NB4 (cell line): ENCODE results near the gene SHISAL1.

Source experiments
- DNase-seq: peaks from one replicate; pipeline ENCODE4 v3.0.0; 2010; ENCODE audit warnings: low read depth
- H3K4me3 ChIP-seq: one replicate; pipeline ENCODE4 v1.5.1; 2011; ENCODE audit warnings: mild to moderate bottlenecking, low read depth, low read length, moderate library complexity
- MYC ChIP-seq: IDR thresholded peaks from 2 replicates; pipeline ENCODE4 v1.6.1; 2011; ENCODE audit warnings: low read depth, low read length
- POLR2A ChIP-seq: IDR thresholded peaks from 2 replicates; pipeline ENCODE4 v1.6.1; 2011; ENCODE audit warnings: mild to moderate bottlenecking; ENCODE audit not compliant: insufficient read length; ENCODE audit errors: extremely low read depth
- TF ChIP-seq, protein P1 (sequence below): IDR thresholded peaks from 2 replicates; pipeline ENCODE4 v1.6.1; 2011; ENCODE audit warnings: low read depth, low read length
- TF ChIP-seq, protein P2 (sequence below): IDR thresholded peaks from one replicate; pipeline ENCODE4 v1.5.1; 2012; ENCODE audit warnings: low read depth, low read length

Gene SHISAL1

DNA sequence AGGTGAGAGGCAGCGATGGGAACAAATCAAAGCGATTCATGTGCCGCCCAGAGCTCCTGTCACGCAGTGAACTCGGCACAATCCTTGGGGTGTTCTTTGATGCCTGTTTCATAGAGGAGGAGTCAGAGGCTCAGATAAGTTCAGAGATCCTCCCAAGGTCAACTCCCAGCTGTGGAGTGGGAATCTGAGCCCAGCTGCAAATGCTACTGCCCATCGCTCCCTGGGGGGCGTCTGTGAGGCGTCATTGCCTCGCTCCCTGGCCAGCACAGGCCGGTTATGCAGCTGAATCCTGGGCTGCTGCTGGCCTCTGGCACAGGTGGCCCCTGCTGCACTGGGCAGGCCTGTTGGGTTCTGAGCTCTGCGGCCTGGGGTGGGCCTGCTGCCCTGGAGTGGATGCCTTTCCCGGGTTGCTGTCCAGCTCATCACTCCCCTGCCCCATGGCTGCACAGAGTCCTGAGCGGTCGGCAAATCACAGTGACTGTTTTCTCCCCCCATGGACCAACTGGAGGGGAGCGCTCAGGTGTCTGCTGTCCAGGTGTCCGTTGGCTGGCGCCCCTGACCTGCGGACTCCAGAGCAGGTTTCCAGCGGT, 36.3 kb upstream of the SHISAL1 start:
- DNase-seq: no peak
- H3K4me3 ChIP-seq: no peak overlapping the region
- TF ChIP-seq POLR2A (no peak), MYC (no peak)
- TF ChIP-seq, protein P1, sequence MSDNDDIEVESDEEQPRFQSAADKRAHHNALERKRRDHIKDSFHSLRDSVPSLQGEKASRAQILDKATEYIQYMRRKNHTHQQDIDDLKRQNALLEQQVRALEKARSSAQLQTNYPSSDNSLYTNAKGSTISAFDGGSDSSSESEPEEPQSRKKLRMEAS: no peak
- TF ChIP-seq, protein P2, sequence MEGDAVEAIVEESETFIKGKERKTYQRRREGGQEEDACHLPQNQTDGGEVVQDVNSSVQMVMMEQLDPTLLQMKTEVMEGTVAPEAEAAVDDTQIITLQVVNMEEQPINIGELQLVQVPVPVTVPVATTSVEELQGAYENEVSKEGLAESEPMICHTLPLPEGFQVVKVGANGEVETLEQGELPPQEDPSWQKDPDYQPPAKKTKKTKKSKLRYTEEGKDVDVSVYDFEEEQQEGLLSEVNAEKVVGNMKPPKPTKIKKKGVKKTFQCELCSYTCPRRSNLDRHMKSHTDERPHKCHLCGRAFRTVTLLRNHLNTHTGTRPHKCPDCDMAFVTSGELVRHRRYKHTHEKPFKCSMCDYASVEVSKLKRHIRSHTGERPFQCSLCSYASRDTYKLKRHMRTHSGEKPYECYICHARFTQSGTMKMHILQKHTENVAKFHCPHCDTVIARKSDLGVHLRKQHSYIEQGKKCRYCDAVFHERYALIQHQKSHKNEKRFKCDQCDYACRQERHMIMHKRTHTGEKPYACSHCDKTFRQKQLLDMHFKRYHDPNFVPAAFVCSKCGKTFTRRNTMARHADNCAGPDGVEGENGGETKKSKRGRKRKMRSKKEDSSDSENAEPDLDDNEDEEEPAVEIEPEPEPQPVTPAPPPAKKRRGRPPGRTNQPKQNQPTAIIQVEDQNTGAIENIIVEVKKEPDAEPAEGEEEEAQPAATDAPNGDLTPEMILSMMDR: no peak

DNA sequence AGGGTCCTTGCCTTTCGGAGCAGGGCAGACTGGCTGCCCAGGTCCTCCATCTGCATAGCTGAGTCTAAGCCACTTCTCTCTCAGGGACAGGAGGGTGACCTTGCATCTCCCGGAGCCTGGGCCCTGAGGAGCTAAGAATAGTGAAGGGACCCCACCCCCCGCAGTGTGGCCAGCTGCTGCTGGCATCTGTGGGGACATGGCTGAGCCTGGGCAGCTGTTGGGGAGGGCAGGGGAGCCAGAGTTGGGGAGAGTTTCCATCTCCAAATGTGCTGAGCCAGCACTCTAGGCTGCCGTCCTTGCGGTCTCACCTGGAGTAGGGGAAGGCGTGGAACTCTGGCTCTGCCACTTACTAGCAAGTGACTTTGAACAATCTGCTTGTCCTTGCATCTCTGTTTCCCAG, 34.8 kb upstream of the SHISAL1 start:
- no peak for DNase-seq
- H3K4me3 ChIP-seq: no peak overlapping the region
- TF ChIP-seq POLR2A (no peak), MYC (no peak)
- TF ChIP-seq, protein P2: no peak
- TF ChIP-seq, protein P1: no peak

DNA sequence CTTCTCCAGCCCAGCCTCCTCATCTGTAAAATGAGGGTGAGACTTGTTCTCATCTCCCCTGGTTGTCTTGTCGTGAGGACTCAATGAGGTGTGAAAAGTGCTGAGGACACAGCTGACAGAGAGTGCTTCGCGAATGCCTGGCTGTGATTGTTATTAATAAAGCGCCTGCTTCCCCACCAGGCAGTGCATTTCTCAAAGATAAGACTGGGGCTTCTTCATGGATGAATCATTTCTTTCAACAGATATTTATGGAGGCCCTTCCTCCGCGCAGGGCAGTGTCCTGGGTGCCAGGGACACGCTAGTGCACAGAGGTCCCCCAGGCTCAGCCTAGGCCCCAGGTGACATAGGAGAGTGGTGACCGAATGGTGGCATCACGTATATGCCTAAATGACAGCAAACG, 34.3 kb upstream of the SHISAL1 start:
- no peak overlapping the region for H3K4me3 ChIP-seq
- DNase-seq: no peak
- TF ChIP-seq POLR2A (no peak), MYC (no peak)
- TF ChIP-seq, protein P1: no peak
- TF ChIP-seq, protein P2: no peak

DNA sequence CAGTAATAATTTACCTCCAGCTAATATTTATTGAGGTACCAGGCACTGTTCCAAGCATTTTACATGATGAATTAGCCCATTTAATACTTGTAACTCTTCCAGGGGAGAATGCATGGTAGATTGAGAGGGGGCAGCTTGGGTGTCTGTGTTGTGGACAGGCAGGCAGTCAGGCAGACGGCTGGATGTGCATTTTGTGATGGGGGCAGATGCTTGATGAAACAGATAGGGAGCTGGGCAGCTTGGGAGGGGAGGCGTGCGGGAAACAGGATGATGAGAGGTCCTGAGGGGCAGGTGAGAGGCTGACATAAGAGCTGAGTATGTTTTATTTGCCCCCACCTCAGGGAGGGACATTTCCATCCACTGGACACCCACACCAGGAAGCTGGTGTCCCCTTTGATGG, 33.1 kb upstream of the SHISAL1 start:
- TF ChIP-seq MYC (no peak), POLR2A (no peak)
- TF ChIP-seq, protein P1: no peak
- TF ChIP-seq, protein P2: no peak
- no peak overlapping the region for H3K4me3 ChIP-seq
- no peak for DNase-seq

DNA sequence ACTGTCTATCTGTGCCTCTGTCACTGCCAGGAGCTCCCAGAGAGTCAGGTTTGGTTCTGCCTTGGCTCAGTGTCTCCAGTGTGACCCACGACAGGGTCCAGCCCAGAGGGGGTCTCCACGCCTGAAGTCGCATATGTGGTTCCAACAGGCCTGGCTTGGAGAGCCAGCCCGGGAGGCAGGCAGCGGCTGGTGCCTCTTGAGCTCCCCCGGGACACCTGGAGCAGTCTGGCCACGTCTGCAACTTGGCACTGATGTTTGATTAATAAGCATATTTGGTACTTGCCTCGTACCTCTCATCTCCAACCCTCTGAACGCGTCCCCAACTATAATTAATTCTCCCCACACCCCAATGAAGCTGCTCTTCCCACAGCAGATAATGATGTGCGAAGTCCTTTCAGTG, 31.7 kb upstream of the SHISAL1 start:
- DNase-seq: no peak
- TF ChIP-seq POLR2A (no peak), MYC (no peak)
- TF ChIP-seq, protein P2: no peak
- TF ChIP-seq, protein P1: no peak
- no peak overlapping the region for H3K4me3 ChIP-seq
